Activated naive CD8-positive, alpha-beta T cell treated with anti-CD3 and anti-CD28 coated beads, Interleukin-2, amount 50 U/mL, for 16 hours (primary cell): ENCODE results near the gene CDC7.
"Not testable (repeated sequence)": the region's sequence is repeated elsewhere in the genome, so short reads cannot be mapped to it uniquely, and the experiment has no call there.

Experiments
- DNase-seq: peaks from one replicate; pipeline ENCODE4 v3.0.0-alpha.2; 2020; ENCODE audit warnings: low read depth, low spot score

The CDC7 gene

DNA sequence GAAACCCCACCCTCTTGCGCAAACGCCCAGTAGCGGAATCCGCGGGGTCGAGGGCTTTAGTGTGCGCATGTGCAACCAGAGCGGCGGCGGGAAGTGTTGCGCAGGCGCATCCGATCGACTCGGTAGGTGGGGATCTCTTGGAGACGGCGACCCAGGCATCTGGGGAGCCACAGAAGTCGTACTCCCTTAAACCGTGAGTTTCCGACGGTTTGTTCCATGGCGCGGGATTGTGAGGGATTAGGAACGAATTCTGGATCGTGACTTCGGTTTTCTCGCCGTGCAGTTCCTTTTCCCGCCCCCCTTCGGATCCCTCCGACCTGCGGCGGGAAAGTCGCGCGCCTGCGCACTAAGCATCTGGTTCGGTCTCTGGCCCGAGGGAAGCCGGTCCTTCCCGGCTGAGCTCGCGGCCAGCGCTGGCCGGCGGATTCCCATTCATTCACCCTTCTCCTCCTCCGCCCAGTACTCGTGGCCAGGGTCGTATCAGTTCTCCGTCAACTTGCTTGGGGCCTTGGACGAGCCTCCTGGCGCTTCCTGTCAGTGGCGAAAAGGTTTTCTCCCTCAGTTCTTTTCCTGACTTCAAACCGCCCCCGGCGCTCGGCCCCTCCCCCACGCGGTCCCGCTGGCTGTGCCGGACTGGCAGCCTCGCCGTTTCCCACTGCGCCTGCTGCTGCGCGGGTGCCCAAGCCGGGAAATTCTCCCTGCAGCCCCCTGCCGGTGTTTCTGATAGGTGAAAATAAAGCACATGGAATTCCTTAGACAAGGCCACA lies at the start of gene CDC7:
Gene CDC7 (plus strand): TSS at position 96 of the 767 bp plus-strand sequence. CDS start 866 bp downstream, outside the sequence.
- DNase-seq: peak; percentile 58

DNA sequence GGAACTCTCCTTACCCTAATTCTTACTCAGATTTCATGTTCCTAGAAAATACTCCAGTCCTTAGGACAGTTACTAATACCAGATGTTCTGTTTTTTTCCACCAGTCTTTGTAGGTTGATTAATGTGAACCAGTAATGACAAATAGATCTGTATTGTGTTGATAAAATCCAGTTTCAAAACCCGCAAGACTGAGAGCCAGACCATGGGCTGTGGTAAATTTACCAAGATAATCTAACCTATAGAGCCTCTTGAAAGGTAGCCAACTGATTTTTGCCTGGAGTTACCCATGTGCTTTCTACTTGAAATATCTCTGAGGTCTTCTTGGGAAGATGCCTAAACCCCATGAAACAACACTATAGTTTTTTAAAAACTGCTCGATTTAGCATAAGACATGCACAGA lies 46.5 kb upstream of the CDC7 start:
- no peak for DNase-seq

DNA sequence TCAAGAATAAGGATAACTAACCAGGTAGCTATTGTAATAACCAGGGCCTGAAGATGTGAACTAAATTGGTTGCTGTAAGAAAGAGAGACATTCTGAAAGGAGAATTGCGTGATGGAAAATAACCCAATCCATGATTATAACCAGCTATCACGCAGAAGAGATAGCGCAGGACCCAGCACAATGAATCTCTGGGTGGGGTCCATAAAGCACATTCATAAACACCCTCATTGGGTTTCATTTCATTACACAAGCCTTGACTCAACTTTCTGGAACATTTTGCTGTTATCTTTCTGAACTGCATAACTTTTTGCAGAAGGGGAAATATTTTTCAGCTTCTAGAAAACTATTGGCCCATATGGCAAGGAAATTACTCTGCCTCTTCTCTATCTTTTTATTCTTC lies 45.3 kb upstream of the CDC7 start:
- DNase-seq: no peak

DNA sequence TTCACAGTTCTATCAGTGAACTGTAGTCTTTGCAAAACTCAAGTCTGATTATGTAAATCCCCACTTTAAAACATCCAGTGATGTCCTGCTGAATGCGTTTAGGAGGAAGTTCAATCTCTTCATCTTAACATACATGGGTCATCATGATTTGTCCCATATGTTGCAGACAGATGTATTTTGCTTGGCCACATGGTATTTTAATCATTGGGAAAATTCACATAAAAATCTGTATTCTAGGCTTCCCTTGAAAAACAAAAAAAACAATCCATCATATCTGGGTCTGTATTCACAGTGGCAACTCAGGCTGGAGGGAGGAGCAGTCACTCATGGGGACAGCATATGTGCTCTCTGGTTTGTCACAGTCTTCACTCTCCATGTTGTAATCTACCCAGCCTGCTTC lies 44.8 kb upstream of the CDC7 start:
- DNase-seq: no peak

DNA sequence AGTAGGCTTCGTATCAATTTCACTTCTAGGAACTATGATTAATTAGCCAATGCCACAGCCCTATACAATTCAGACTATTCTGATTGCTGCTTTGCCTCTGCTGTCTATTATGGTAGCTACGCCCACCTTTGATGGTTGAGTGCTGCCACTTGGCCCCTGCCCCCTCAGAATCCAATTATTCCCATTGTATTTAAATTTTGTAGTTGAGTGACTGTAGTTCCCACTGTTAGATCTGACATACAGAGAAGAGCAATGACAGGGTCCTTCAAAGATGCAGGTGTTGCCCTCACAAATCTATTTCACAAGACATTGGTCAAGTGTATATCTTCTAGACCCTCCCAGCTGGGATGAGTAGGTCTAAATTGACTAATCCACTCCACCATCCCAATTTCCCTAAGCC lies 35.3 kb upstream of the CDC7 start:
- DNase-seq: not testable (repeated sequence)

DNA sequence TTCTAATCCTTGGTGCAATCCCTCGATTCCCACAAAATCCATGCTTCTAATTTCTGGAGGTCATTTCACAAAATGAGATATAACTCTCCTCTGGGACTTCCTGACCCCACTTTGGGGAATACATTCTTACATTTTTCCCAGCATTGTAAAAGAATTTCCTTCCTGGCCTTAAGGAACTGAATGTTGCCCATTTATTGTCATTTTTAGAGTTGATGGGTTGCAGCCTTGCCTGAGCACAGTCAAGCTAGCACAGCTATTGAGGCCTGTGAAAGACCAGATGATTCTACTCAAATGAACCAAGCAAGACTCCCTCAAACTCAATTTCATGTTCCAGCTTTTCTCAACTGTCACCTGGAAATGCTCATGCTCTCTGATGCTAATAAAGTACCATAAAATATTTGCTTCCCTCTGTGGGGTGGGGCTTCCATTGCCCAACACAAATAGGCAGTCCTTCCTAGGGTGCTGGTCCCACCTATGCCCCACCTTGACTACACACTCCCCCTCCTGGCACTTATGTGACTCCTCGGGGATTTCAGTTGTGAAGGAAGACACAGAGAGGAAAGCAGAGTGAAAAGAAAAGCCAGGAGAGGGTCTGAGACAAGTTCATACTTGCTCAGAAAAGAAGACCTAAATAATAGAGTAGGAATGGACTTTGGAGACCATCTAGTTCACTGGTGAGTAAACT lies 24.0 kb upstream of the CDC7 start:
- no peak for DNase-seq

DNA sequence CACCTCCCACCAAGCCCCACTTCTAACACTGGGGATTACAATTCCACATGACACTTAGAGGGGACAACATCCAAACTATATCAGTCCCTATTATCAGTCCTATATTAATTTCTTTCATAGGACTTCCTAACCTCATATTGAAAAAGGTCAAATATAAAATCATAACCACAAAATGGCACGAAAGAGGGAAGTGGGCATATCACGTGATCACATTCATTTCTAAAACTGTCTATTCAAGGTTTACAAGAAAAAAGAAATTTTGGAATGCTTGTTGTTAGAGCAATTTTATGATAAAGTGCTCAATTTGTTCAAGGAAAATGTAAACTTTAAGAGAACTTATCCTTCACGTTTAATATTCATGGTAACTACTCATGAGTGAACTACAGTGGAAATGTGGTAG lies 13.2 kb upstream of the CDC7 start:
- no peak for DNase-seq

DNA sequence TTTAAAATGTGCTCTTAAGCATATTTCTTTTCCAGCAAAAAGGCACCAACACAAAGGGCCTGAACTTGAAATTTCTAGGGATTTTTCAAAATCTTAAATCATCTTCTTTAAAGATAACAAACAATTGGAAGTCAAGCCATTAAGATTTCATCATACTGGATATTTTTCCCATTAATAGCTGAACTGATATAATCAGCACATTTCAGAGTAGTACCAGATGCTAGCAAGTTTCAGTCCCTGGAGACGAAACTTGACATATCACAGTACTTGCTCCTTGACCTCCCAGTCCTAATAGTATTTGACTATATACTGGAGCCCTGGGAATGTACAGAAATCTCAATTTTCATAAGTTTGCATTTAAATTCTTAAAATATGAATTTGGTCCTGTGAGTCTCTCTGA lies 10.2 kb upstream of the CDC7 start:
- DNase-seq: no peak

DNA sequence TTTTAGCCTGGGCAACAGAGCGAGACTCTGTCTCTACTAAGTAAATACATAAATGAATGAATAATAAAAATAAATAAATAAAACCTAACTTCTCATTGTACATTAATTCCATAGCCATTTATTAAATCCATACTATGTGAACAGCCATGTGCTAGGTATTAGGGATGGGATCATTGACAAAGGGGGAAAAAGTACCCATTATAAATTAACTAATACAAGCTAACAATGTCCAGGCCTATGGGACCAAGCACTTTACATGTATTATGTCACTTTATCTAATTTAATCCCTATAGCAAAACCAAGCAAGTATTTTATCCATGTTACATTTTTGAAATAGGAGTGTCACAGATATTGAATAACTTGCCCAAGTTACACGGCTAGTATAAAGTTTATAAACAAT lies 2.6 kb upstream of the CDC7 start:
- DNase-seq: no peak

DNA sequence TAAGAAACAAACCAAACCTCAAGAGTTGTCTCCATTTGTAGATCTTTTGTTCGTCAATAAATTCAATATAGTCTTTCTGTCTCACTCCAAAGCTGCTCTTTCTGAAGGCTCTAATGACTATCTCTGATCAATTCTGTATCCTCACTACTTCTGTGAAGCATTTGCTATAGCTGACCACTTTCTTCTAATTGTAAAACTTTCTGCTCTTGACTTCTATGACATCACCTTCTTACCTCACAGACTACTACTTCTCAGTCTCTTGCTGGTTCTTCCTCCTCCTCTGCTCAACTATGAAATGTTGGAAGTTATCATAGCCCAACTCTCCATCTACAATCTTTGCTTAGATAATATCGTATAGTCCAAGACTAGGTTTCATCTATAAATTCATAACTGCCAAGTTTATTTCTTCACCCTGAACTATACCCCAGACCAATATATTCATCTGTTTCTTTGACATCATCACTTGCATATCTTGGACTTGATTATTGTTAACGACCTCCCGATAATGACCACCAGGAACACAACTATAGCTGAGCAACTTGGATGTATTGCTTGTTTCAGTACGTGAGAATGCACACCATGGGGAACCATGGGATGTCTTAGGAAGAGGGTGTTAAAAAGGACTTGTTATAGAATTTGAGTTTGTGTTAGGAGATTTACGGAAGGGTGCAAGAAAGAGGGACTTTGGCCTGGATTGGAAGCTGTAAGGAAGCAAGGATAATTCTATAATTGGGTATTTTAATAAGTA lies 2.0 kb upstream of the CDC7 start:
- no peak for DNase-seq

DNA sequence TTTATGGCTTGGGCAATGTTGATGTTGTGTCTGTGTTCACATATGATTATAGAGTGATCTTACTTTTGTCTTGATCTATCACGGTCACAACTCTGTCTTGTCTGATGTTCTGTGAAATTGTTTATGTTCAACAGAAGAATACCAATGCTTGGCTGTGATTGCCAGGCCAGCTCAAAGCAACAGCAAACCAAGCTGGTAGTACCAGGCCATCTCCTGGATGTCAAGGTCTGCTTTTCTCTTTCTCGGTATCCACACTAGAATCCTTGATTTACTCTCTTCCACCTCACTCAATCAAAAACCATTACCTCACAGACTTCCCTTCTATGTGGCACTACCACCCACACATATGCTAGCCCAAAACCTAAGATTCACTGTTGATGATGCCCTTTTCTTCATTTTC lies 1.3 kb upstream of the CDC7 start:
- no peak for DNase-seq

DNA sequence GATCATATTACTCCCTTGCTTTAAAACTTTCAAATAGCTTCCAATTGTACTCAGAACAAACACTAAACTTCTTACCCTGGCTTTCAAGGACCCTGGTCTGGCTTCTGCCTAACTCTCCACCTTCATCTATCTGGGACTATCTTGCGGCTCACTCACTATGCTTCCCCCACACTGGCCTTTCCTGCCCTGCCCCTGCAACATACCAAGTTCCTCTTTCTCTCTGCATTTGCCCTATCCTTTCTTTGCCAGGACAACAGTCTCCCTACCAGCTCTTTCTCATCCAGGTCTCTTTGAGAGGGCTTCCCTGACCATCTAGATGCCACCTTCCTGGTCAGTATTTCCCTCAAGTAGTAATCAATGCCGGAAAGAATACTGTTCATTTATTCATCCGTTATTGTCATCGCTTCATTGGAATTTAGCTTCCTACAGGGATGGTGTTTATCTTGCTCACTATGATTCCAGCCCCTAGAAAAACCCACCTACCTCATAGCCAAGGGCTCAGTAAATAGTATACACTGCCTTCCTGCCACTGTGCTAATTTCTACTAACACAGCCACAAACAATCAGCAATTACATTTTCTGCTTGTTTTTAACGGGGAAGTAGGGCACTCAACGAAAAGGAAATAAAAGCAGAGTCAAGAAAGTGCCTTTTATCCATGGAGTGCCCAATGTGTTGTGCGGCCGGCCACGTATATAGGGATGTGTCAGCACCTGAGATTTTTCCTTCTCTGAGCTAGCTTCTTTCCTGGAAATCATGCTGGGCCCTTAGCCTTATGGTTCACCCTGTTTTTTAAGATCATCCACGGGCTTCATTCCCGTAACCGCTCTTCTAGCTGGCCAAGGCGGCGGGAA lies 521 bp upstream of the CDC7 start:
- DNase-seq: no peak

DNA sequence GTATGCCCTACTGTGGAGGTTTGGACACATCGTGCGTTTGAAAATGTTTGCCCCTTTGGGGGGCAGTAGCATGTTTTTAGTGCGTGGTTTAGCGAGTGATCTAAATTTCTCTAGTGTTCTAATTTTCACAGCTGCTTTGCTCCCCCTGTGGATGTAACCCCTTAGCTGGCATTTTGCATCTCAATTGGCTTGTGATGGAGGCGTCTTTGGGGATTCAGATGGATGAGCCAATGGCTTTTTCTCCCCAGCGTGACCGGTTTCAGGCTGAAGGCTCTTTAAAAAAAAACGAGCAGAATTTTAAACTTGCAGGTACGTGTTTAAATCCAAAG lies 836 bp downstream of the CDC7 start:
- DNase-seq: no peak

DNA sequence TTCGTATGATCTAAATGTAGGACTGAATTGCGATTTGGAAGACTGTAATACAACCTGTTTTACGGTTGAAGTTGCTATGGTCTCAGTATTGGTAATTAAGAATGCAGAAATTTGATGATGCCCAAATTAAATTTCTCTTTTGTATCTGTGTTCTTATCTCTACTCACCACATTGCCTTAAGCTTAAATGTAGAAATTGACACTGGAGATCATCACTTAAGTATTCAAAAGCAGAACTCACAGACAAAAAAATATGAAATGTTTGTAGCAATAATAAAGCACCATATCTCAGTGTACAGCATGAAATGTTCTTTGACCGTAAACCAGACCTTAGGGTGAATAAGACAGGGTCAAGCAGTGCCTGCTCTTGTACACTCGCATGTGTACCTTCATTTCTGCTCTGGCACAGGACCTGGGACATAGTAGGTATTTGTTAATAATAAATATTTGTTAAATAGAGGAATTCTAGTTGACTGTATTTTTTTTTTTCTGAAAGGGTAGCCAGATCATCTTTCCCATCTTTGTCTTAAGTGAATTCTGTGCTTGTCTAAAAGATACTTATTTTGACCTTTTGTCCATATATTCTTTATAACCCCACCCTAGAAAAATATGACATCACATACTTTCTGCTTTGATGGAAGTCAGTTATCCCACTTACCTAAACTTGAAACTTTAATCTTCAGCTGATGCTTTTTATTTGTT lies 1.5 kb downstream of the CDC7 start:
- DNase-seq: no peak

DNA sequence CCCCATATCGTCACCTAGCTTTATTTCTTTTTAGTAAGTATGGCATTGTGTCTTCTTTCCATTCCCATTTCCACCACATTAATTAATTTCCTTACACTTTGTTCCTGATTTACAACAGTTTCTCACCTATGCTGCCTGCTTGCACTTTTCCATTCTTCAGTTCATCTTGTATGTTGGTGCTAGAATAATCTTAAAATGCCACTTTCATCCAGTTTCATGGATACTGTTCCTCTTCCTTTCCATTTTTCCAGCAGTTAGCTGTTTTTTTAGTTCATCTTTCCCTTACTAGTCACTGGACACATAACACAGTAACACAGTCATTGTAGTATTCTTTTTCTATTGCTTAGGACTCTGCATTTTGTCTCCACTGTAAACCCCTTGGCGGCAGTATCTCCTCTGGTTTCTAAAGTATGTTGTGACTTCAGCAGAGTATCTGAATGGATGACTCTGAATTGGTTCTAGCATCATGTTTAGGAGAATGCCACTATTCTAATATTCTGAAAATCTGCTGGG lies 2.1 kb downstream of the CDC7 start:
- no peak for DNase-seq

DNA sequence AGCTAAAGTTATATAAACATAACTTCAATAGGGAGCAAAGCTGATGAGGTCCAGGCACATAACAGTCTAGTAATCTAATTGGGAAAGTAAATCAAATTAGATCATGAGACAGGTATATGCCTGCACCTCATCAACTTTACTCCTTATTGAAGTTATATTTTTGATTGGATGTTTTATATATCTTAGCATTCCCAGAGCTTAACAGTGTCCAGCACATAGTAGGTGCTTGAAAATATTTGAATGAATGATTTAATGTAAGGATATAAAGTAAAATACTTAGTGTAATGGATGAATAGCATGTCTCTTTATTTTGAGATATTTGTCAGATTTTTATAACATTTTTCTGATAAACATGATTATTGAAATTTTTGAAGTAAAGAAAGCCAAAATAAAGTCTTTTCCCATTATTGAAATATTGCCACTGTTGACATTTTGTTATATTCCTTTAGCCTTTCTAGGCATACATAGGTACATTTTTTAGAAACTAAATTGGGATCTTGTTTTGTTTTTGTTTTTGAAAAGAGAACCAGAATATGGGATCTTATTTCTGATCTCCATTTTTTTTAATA lies 2.8 kb downstream of the CDC7 start:
- no peak for DNase-seq

DNA sequence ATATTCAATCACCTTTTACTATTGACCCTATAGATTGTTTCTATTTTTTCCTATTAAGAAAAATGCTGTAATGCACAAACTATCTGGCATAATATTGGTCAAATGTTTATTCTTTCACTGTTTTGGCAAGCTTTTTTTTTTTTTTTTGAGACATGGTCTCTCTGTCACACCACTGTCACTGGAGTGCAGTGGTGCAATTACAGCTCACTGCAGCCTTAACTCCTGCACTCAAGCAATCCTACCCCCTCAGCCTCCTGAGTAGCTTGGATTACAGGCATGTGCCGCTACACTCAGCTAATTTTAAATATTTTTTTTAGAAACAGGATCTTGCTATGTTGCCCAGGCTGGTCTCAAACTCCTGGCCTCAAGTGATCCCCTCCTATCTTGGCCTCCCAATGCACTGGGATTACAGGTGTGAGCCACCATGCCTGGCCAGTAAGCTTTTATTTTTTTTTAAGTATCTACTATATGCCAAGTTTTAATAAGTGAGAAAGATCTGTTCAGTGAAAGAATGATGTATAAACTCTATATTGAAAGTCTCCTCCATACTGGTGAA lies 3.4 kb downstream of the CDC7 start:
- DNase-seq: no peak

DNA sequence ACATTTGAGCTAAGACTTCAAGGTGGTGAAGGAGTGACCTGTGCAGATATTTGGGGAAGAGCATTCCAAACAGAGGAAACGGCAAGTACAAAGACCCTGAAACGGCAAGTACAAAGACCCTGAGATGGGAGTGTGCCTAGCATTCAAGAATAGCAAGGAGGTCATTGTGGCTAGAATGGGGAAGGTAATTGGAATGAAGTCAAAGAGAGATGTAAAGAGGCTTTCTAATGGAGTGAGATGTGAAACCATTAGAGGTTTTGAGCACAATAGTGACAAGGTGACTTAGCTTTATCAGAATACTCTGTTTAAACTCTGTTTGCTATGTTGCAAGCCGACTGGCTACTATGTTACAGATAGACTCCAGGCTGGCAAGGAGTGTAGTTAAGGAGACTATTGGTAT lies 4.4 kb downstream of the CDC7 start:
- DNase-seq: no peak

DNA sequence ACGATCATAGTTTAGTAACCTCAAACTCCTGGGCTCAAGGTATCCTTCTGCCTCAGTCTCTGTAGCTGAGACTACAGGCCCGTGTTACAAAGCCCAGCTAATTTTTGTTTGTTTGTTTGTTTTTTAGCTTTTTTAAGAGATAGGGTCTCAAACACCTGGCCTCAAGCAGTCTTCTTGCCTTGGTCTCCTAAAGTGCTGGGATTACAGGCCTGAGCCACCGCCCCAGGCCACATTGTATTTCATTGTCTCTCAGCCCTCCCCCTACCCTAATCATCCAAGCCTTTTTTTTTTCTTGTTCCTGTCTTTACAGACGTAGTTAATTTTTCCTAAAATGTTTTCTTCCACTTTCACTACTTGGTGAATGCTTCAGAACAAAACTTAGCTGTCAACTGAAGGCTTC lies 5.4 kb downstream of the CDC7 start:
- no peak for DNase-seq

DNA sequence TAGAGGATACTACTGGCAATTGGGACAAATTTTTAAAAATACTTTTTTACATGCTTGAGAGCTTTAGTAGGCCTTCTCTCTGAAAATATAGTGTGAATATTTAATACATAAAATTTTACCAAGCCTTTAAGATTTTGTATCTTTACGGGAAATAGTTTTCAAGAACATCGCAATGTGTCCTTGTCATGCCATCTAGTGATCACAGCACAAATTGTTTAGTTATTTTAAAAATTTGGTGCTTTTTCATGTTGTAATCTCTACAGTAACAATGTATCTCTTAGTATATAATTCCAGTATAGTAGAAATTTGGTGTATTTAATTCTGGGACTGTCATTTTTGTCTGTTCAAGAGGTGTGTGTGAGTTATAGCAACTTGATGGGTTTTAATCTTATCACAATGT lies 6.7 kb downstream of the CDC7 start:
- DNase-seq: no peak
